Panc1 (cell line): ENCODE measurements around the gene DNPH1. TPM values are rescaled to one million over a fixed set of nuclear protein-coding genes. Genes with fewer than 3 reads are reported as not detected.

ENCODE experiments used
- ATAC-seq: fragments of 200-7000 bp; cut with Tn5 transposase; 2 replicates; pipeline ENCODE4 v1.9.1; 2020; ENCODE audit warnings: mild to moderate bottlenecking, moderate library complexity
- Bru-seq: library from RNA; stranded (reverse); fragments of 400-500 nt; gene quantifications from one replicate; lab custom pipeline; 2021; lab: Mats Ljungman, UMichigan
- BruChase-seq, 2 experiments: library from RNA; stranded (reverse); fragments of 400-500 nt; gene quantifications; one replicate each; lab custom pipeline; 2021; lab: Mats Ljungman, UMichigan
- BruUV-seq: library from RNA; stranded (reverse); fragments of 400-500 nt; replicated peaks from 2 replicates; lab custom pipeline; 2021; lab: Mats Ljungman, UMichigan
- CTCF ChIA-PET: fragments of 300-600 bp; sonication (Branson Sonifier 250); formaldehyde crosslinking; loops from one replicate; lab custom pipeline; 2022; ENCODE audit warnings: antibody characterized with exemption; lab: Charles Lee
- POLR2A ChIA-PET: fragments of 300-600 bp; sonication (Branson Sonifier 250); formaldehyde crosslinking; loops from one replicate; lab custom pipeline; 2022; ENCODE audit warnings: antibody characterized with exemption; lab: Charles Lee
- DNase-seq: peaks from one replicate; pipeline ENCODE4 v3.0.0-alpha.2; 2010; ENCODE audit warnings: low read depth, low spot score
- H3K27ac ChIP-seq: 2 replicates; pipeline ENCODE4 v1.5.1; 2011; ENCODE audit warnings: mild to moderate bottlenecking, low read length, inconsistent platforms
- H3K27me3 ChIP-seq: fragments of 200-500 bp; sonication (Bioruptor generic); 2 replicates; pipeline ENCODE4 v1.6.0; 2014; ENCODE audit warnings: low read length, inconsistent platforms; ENCODE audit not compliant: control insufficient read depth, insufficient read depth
- H3K36me3 ChIP-seq: fragments of 200-500 bp; sonication (Bioruptor generic); 2 replicates; pipeline ENCODE4 v1.5.1; 2014; ENCODE audit warnings: inconsistent platforms, mild to moderate bottlenecking, low read length, moderate library complexity; ENCODE audit not compliant: control insufficient read depth, insufficient read depth
- H3K4me1 ChIP-seq: 2 replicates; pipeline ENCODE4 v1.5.1; 2011; ENCODE audit warnings: inconsistent platforms, mild to moderate bottlenecking, low read length, moderate library complexity; ENCODE audit not compliant: control insufficient read depth, insufficient read depth
- H3K4me3 ChIP-seq, 2 experiments: 2 replicates each; pipeline ENCODE4 v1.5.1; 2011 to 2012; ENCODE audit warnings: low read depth in 2 of 2, low read length in 2 of 2, mild to moderate bottlenecking in 2 of 2, inconsistent platforms in 1 of 2, moderate library complexity in 1 of 2
- H3K9me3 ChIP-seq: fragments of 200-500 bp; sonication (Bioruptor generic); 2 replicates; pipeline ENCODE4 v1.5.1; 2014; ENCODE audit warnings: low read depth, mild to moderate bottlenecking, inconsistent platforms, low read length, moderate library complexity; ENCODE audit not compliant: control insufficient read depth, insufficient read depth
- CTCF ChIP-seq: fragments of 450-650 bp; IDR thresholded peaks from 2 replicates; pipeline ENCODE4 v1.5.1; 2017; ENCODE audit warnings: mild to moderate bottlenecking
- POLR2AphosphoS5 ChIP-seq: IDR thresholded peaks from 2 replicates; pipeline ENCODE4 v1.6.1; 2012; ENCODE audit warnings: mild to moderate bottlenecking, low read depth, low read length, moderate library complexity
- REST ChIP-seq, 2 experiments: IDR thresholded peaks; 2 replicates each; pipeline ENCODE4 v1.6.1; 2011 to 2012; ENCODE audit warnings: low read depth in 2 of 2, control low read depth in 1 of 2, low read length in 1 of 2, mild to moderate bottlenecking in 1 of 2, moderate library complexity in 1 of 2; ENCODE audit not compliant: insufficient read depth in 1 of 2
- SIN3A ChIP-seq: IDR thresholded peaks from 2 replicates; pipeline ENCODE4 v1.6.1; 2012; ENCODE audit warnings: low read depth, mild to moderate bottlenecking, low read length, moderate library complexity, borderline replicate concordance; ENCODE audit not compliant: insufficient read depth
- TCF7L2 ChIP-seq: IDR thresholded peaks from 2 replicates; pipeline ENCODE4 v1.6.1; 2011; ENCODE audit warnings: mild to moderate bottlenecking, low read depth, low read length, inconsistent platforms
- in situ Hi-C: cut with HindIII; loops from 2 replicates; pipeline ENCODE4 v1.10.0; 2016; ENCODE audit warnings: low sequenced_read_pairs, low pct_unique_long_range_greater_than_20kb
- intact Hi-C: fragments of 100-400 bp; cut with micrococcal nuclease; formaldehyde crosslinking; loops from one replicate; pipeline ENCODE4 v1.10.0; 2022; ENCODE audit not compliant: unreplicated experiment
- long read RNA-seq: library from polyadenylated mRNA; unstranded; transcript quantifications from one replicate; pipeline ENCODE4 v2.0.0, GENCODE V29; 2021; ENCODE audit not compliant: unreplicated experiment
- polyA plus RNA-seq: library from polyadenylated mRNA; unstranded; fragments of >200 nt; gene quantifications from one replicate; pipeline ENCODE4 v1.2.1, GENCODE V29; 2012; ENCODE audit warnings: missing spikeins; ENCODE audit not compliant: insufficient read length
- total RNA-seq: library from RNA; stranded (reverse); gene quantifications from one replicate; pipeline ENCODE4 v1.2.1, GENCODE V29; 2021; ENCODE audit not compliant: unreplicated experiment

The DNPH1 gene
- total RNA-seq (67.3 TPM), Bru-seq, nascent RNA (percentile 63 among the genes with signal in this experiment), BruChase-seq, experiment 1, labeled RNA remaining after a 2-hour chase (percentile 59 among the genes with signal in this experiment), BruChase-seq, experiment 2, labeled RNA remaining after a 6-hour chase (percentile 67 among the genes with signal in this experiment)
- polyA plus RNA-seq = 194 TPM
- long read RNA-seq, transcript DNPH1-201 (4 exons, 657 nt) = major isoform, 71 of 111 reads
- long read RNA-seq, transcript DNPH1-202 (3 exons, 796 nt) = minor isoform, 15 of 111 reads
- long read RNA-seq, partial matches to known transcripts = 20 of 111 reads
- long read RNA-seq, other reads (novel, unspliced or antisense) = 2 of 111 reads

GRCh38 chr6:43228951-43229802 is at the start of gene DNPH1:
DNPH1 (minus strand) TSS chr6:43229481; CDS start chr6:43229456, 25 bp downstream.
- Histone ChIP-seq H3K27me3 (peaks cover 3% of the 10 kb centered on the region; the same call in 1 of the 2 replicates), H3K4me1 (no peaks in the 10 kb centered on the region), H3K9me3 (no peaks in the 10 kb centered on the region), H3K36me3 (no peaks in the 10 kb centered on the region), H3K27ac (peak within 1 kb of the TSS; percentile 78), H3K4me3 (peak within 1 kb of the TSS; percentile 52 to 78)
- CTCF ChIA-PET = interaction anchor here (0.5 to 0.7 kb wide), 5 partner anchors 9 to 356 kb away, joined by 3 to 9 read pairs (median 3); no protein-coding TSS in a partner anchor
- peak; percentile 98 for ATAC-seq
- in situ Hi-C loops = no loop called here
- intact Hi-C loops = no loop called here
- BruUV-seq = no TSS peak
- TF ChIP-seq POLR2AphosphoS5 (peak; percentile 67), REST (IDR thresholded peaks at IDR 0.05; ENCODE audit: insufficient read depth in 1 of 2, low read depth in 2 of 2, low read length in 1 of 2) (no peak), CTCF (peak; percentile 97)
- no peak for DNase-seq
- POLR2A ChIA-PET = interaction anchor here (0.6 kb wide), 2 partner anchors 62 to 71 kb away, joined by 3 to 4 read pairs; no protein-coding TSS in a partner anchor

- H3K27me3 ChIP-seq = 0 out of 2 replicates have a peak, but pooled peaks cover 2% of the 10 kb centered on the region
- H3K4me3 ChIP-seq = no peak overlapping the region
- no peak for ATAC-seq
- no TSS peak for BruUV-seq
- in situ Hi-C loops = no loop called here
- no peak for TF ChIP-seq SIN3A
- TF ChIP-seq CTCF = no peak
- TF ChIP-seq TCF7L2 = no peak
- TF ChIP-seq REST (IDR thresholded peaks at IDR 0.05; ENCODE audit: insufficient read depth in 1 of 2, low read depth in 2 of 2, low read length in 1 of 2) = no peak
- TF ChIP-seq POLR2AphosphoS5 = no peak
- DNase-seq = no peak
- ChIA-PET POLR2A (interaction anchor here (0.6 to 0.9 kb wide), 2 partner anchors 18 to 95 kb away, joined by 3 read pairs; no protein-coding TSS in a partner anchor), CTCF (no interaction called here)
- no peaks in the 10 kb centered on the region for H3K9me3 ChIP-seq
- H3K36me3 ChIP-seq = no peaks in the 10 kb centered on the region
- H3K27ac ChIP-seq = no peak overlapping the region
- intact Hi-C loops = no loop called here
- H3K4me1 ChIP-seq = no peaks in the 10 kb centered on the region
These were observed 49.3 kb upstream of the DNPH1 start for GRCh38 chr6:43278524-43279078.
